ENCODE results near the gene INPP4A. TPM values are rescaled to one million over a fixed set of nuclear protein-coding genes. Genes with fewer than 3 reads are reported as not detected.

INPP4A gene
- total and polyA plus RNA-seq, 9 of the 15 experiments (the other 6 are each of a cell fraction or from before 2014, with no cell fraction given), result 1.8 to 15.7 (median 8.3) TPM

DNA sequence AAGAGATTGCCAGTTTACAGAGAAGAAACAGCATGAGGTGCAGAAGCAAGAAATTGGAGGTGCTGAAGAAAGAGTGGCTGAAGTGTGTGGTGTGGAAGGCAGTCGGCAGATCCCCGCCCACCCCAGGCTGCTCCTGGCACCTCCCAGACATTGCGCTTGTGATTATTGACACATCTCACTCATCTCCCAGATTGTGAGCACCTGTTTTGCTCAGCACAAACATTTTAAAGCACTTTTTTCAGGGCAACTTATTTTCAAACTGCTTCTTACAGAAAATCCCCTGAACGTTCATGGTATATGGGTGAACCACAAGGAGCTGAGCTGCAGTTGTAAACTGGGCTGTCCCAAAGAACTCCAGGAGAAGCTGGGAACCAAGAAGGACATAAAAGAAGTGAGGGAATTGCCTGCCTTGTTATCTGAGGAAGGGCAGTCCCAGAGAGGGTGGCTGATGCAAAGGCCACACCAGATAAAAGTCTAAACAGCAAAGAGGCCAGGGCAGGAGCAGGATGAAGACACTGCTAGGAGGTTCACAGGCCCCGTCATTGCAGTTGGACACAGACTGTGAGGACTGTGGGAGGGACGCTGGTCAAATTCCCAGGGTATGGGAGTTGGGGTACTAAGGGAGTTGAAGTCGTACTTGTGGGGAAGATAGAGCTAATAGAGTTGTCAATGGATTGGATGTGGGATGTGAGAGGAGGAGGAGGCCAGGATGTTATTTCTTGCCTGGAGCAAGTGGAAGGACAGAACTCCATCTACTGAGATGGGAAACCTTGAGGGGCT lies 65.1 kb downstream of the INPP4A start (continued):
- TF ChIP-seq RCOR1 (IDR thresholded peaks at IDR 0.05; ENCODE audit: borderline replicate concordance in 1 of 2, low read depth in 2 of 2, low read length in 2 of 2) (0 out of 4 replicates have a peak, but pooled peaks of 1 of the 2 experiments have one; percentile 54), ELF2 (CRISPR knock-in tag; IDR thresholded peaks at IDR 0.05) (no peak), OTX1 (CRISPR knock-in tag; IDR thresholded peaks at IDR 0.05) (no peak), MBD2 (IDR thresholded peaks at IDR 0.05; ENCODE audit: borderline replicate concordance, low read depth) (peak; percentile 21; the same call in 1 of the 2 replicates), RBM22 (IDR thresholded peaks at IDR 0.05; ENCODE audit: low read depth, low read length, poor library complexity, severe bottlenecking) (no peak), CHD1 (IDR thresholded peaks at IDR 0.05; ENCODE audit: low read length) (no peak), JUND (IDR thresholded peaks at IDR 0.05; ENCODE audit: borderline replicate concordance, low read depth, low read length) (no peak), JUND (tag; IDR thresholded peaks at IDR 0.05; ENCODE audit: borderline replicate concordance, low read depth, low read length) (peak; percentile 56; the same call in 2 of the 3 replicates), FOS (IDR thresholded peaks at IDR 0.05; ENCODE audit: extremely low read depth, insufficient read length) (no peak), ZNF77 (CRISPR knock-in tag; IDR thresholded peaks at IDR 0.05) (no peak), POLR2B (IDR thresholded peaks at IDR 0.05; ENCODE audit: low read depth, partially characterized antibody) (no peak), RFX5 (IDR thresholded peaks at IDR 0.05; ENCODE audit: low read depth, low read length) (no peak), HDGF (IDR thresholded peaks at IDR 0.05) (0 out of 2 replicates have a peak, but pooled peaks have one; percentile 38), ATF1 (CRISPR knock-in tag; IDR thresholded peaks at IDR 0.05) (no peak), ATF1 (tag; IDR thresholded peaks at IDR 0.05) (peak; percentile 16; the same call in 1 of the 2 replicates), ZNF41 (CRISPR knock-in tag; conservative IDR thresholded peaks at IDR 0.05) (no peak), HSF4 (CRISPR knock-in tag; IDR thresholded peaks at IDR 0.05; ENCODE audit: borderline replicate concordance) (peak; percentile 47; the same call in 1 of the 2 replicates)
- TF ChIP-seq, protein P1, sequence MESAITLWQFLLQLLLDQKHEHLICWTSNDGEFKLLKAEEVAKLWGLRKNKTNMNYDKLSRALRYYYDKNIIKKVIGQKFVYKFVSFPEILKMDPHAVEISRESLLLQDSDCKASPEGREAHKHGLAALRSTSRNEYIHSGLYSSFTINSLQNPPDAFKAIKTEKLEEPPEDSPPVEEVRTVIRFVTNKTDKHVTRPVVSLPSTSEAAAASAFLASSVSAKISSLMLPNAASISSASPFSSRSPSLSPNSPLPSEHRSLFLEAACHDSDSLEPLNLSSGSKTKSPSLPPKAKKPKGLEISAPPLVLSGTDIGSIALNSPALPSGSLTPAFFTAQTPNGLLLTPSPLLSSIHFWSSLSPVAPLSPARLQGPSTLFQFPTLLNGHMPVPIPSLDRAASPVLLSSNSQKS (CRISPR knock-in tag; IDR thresholded peaks at IDR 0.05), result no peak
- TF ChIP-seq, protein P2, sequence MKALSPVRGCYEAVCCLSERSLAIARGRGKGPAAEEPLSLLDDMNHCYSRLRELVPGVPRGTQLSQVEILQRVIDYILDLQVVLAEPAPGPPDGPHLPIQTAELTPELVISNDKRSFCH (CRISPR knock-in tag; IDR thresholded peaks at IDR 0.05), result no peak
- TF ChIP-seq, protein P2 (tag; IDR thresholded peaks at IDR 0.05), result peak; percentile 46; the same call in 1 of the 2 replicates
- TF ChIP-seq, protein P3, sequence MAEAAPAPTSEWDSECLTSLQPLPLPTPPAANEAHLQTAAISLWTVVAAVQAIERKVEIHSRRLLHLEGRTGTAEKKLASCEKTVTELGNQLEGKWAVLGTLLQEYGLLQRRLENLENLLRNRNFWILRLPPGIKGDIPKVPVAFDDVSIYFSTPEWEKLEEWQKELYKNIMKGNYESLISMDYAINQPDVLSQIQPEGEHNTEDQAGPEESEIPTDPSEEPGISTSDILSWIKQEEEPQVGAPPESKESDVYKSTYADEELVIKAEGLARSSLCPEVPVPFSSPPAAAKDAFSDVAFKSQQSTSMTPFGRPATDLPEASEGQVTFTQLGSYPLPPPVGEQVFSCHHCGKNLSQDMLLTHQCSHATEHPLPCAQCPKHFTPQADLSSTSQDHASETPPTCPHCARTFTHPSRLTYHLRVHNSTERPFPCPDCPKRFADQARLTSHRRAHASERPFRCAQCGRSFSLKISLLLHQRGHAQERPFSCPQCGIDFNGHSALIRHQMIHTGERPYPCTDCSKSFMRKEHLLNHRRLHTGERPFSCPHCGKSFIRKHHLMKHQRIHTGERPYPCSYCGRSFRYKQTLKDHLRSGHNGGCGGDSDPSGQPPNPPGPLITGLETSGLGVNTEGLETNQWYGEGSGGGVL (CRISPR knock-in tag; IDR thresholded peaks at IDR 0.05), result no peak
- TF ChIP-seq, protein P4, sequence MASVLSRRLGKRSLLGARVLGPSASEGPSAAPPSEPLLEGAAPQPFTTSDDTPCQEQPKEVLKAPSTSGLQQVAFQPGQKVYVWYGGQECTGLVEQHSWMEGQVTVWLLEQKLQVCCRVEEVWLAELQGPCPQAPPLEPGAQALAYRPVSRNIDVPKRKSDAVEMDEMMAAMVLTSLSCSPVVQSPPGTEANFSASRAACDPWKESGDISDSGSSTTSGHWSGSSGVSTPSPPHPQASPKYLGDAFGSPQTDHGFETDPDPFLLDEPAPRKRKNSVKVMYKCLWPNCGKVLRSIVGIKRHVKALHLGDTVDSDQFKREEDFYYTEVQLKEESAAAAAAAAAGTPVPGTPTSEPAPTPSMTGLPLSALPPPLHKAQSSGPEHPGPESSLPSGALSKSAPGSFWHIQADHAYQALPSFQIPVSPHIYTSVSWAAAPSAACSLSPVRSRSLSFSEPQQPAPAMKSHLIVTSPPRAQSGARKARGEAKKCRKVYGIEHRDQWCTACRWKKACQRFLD (CRISPR knock-in tag; IDR thresholded peaks at IDR 0.05), result peak; percentile 48; the same call in 1 of the 2 replicates
